Endodermal cell (in vitro differentiated cells): ENCODE measurements around the gene HS6ST1. TPM values are rescaled to one million over a fixed set of nuclear protein-coding genes. Genes with fewer than 3 reads are reported as not detected.

Experiments
- DNase-seq: peaks from one replicate; pipeline ENCODE4 v3.0.0-alpha.2; 2017
- H3K27ac ChIP-seq: 2 replicates; pipeline ENCODE4 v1.5.1; 2013; ENCODE audit warnings: mild to moderate bottlenecking, low read depth, low read length, moderate library complexity
- H3K27me3 ChIP-seq: 2 replicates; pipeline ENCODE4 v1.6.1; 2013; ENCODE audit warnings: mild to moderate bottlenecking, low read length, moderate library complexity; ENCODE audit not compliant: insufficient read depth, control insufficient read depth, poor library complexity, severe bottlenecking
- H3K36me3 ChIP-seq: 2 replicates; pipeline ENCODE4 v1.7.0; 2013; ENCODE audit warnings: mild to moderate bottlenecking, low read length, moderate library complexity; ENCODE audit not compliant: control insufficient read depth, insufficient read depth
- H3K4me1 ChIP-seq: one replicate; pipeline ENCODE4 v1.7.0; 2013; ENCODE audit warnings: low read length; ENCODE audit not compliant: control insufficient read depth, insufficient read depth
- H3K4me3 ChIP-seq: 2 replicates; pipeline ENCODE4 v1.5.1; 2013; ENCODE audit warnings: mild to moderate bottlenecking, low read length, moderate library complexity
- H3K9ac ChIP-seq: 2 replicates; pipeline ENCODE4 v1.6.1; 2013; ENCODE audit warnings: mild to moderate bottlenecking, low read length, moderate library complexity; ENCODE audit not compliant: poor library complexity, severe bottlenecking; ENCODE audit errors: extremely low read depth
- H3K9me3 ChIP-seq: 2 replicates; pipeline ENCODE4 v1.6.1; 2013; ENCODE audit warnings: mild to moderate bottlenecking, low read length, moderate library complexity; ENCODE audit not compliant: control insufficient read depth
- H3K27ac Mint-ChIP-seq: 2 replicates; pipeline ENCODE4 v1.8.0; 2020; ENCODE audit warnings: mixed read lengths
- H3K27me3 Mint-ChIP-seq: 2 replicates; pipeline ENCODE4 v1.8.0; 2021; ENCODE audit warnings: mild to moderate bottlenecking, mixed read lengths; ENCODE audit not compliant: insufficient read depth
- H3K36me3 Mint-ChIP-seq: 2 replicates; pipeline ENCODE4 v1.8.0; 2020; ENCODE audit warnings: low read depth, mixed read lengths
- H3K4me1 Mint-ChIP-seq: 2 replicates; pipeline ENCODE4 v1.8.0; 2020; ENCODE audit warnings: mixed read lengths
- H3K4me3 Mint-ChIP-seq: 2 replicates; pipeline ENCODE4 v1.8.0; 2020; ENCODE audit warnings: mild to moderate bottlenecking, moderate library complexity, mixed read lengths
- H3K9me3 Mint-ChIP-seq: 2 replicates; pipeline ENCODE4 v1.8.0; 2020; ENCODE audit warnings: mild to moderate bottlenecking, mixed read lengths
- CTCF ChIP-seq: fragments of 200-600 bp; sonication (generic); conservative IDR thresholded peaks from 2 replicates; pipeline ENCODE4 v1.5.0; 2021; ENCODE audit warnings: antibody characterized with exemption, mild to moderate bottlenecking
- WGBS, 2 experiments: methylation state at CpG; one replicate each; pipeline versions ENCODE4 v1.1.5 to v1.1.7; 2013; ENCODE audit warnings: missing lambda C conversion rate in 2 of 2, mixed read lengths in 1 of 2; ENCODE audit not compliant: insufficient coverage in 1 of 2, insufficient read length in 1 of 2; 5-methylcytosine and 5-hydroxymethylcytosine counted together
- total RNA-seq, 2 donors: library from RNA; stranded (reverse); fragmentation: NEBNext Ultra II Directional in 1 of 2; extraction: Animal tissue kit (Norgen Biotek cat#: 25700) in 1 of 2; gene quantifications; 2 replicates in 1 of 2; 3 replicates in 1 of 2; pipeline ENCODE4 v1.2.1, GENCODE V29; 2021

The HS6ST1 gene
- total RNA-seq, 2 donors from 2014 or later: 93.0 to 106 TPM

- Mint-ChIP-seq H3K36me3 (peaks cover 18% of the 10 kb centered on the region), H3K9me3 (no peaks in the 10 kb centered on the region), H3K27me3 (no peaks in the 10 kb centered on the region), H3K4me3 (no peak overlapping the region), H3K4me1 (peaks cover 75% of the 10 kb centered on the region), H3K27ac (peak overlapping the region; percentile 46)
- Histone ChIP-seq H3K9me3 (no peaks in the 10 kb centered on the region), H3K4me1 (peaks cover 61% of the 10 kb centered on the region), H3K27ac (no peak overlapping the region), H3K9ac (no peak overlapping the region), H3K36me3 (peaks cover 87% of the 10 kb centered on the region), H3K27me3 (no peaks in the 10 kb centered on the region), H3K4me3 (no peak overlapping the region)
- TF ChIP-seq CTCF: no peak
- peak; percentile 37 for DNase-seq
- 97 to 100% methylated on average over 3 to 12 of the region's 12 CpGs for WGBS, 2 experiments
These were observed 8.5 kb downstream of the HS6ST1 start for GRCh38 chr2:128310094-128310716.

- 79 to 84% methylated on average over 10 to 19 of the region's 19 CpGs for WGBS, 2 experiments
- no peak overlapping the region for H3K27ac ChIP-seq
- H3K36me3 ChIP-seq: peaks cover 86% of the 10 kb centered on the region
- Mint-ChIP-seq H3K4me1 (peaks cover 73% of the 10 kb centered on the region), H3K4me3 (no peak overlapping the region), H3K27ac (no peak overlapping the region), H3K9me3 (no peaks in the 10 kb centered on the region), H3K27me3 (no peaks in the 10 kb centered on the region), H3K36me3 (peaks cover 18% of the 10 kb centered on the region)
- H3K4me1 ChIP-seq: peaks cover 54% of the 10 kb centered on the region
- peak; percentile 49 for DNase-seq
- no peak overlapping the region for H3K9ac ChIP-seq
- no peaks in the 10 kb centered on the region for H3K9me3 ChIP-seq
- TF ChIP-seq CTCF: no peak
- H3K4me3 ChIP-seq: no peak overlapping the region
- H3K27me3 ChIP-seq: no peaks in the 10 kb centered on the region
These were observed 9.2 kb downstream of the HS6ST1 start for GRCh38 chr2:128309280-128310093.

- Mint-ChIP-seq H3K36me3 (peaks cover 13% of the 10 kb centered on the region), H3K27ac (no peak overlapping the region)
These were observed 9.8 kb downstream of the HS6ST1 start for GRCh38 chr2:128308889-128309279.

More at GRCh38 chr2:128308889-128309279, 9.8 kb downstream of the HS6ST1 start:
- Histone ChIP-seq H3K36me3 (peaks cover 85% of the 10 kb centered on the region), H3K9me3 (no peaks in the 10 kb centered on the region), H3K27me3 (no peaks in the 10 kb centered on the region), H3K4me1 (peaks cover 48% of the 10 kb centered on the region), H3K9ac (no peak overlapping the region), H3K27ac (no peak overlapping the region), H3K4me3 (no peak overlapping the region)
- no peaks in the 10 kb centered on the region for H3K9me3 Mint-ChIP-seq
- DNase-seq: no peak
- 89% methylated on average over 2 of the region's 2 CpGs; no CpG with 5 or more reads in 1 of the 2 experiments for WGBS, 2 experiments
- no peak overlapping the region for H3K4me3 Mint-ChIP-seq
- no peaks in the 10 kb centered on the region for H3K27me3 Mint-ChIP-seq
- H3K4me1 Mint-ChIP-seq: peaks cover 68% of the 10 kb centered on the region
- no peak for TF ChIP-seq CTCF
